ENCODE measurements around the gene CCNG2. TPM values are rescaled to one million over a fixed set of nuclear protein-coding genes. Genes with fewer than 3 reads are reported as not detected.

The CCNG2 gene, protein sequence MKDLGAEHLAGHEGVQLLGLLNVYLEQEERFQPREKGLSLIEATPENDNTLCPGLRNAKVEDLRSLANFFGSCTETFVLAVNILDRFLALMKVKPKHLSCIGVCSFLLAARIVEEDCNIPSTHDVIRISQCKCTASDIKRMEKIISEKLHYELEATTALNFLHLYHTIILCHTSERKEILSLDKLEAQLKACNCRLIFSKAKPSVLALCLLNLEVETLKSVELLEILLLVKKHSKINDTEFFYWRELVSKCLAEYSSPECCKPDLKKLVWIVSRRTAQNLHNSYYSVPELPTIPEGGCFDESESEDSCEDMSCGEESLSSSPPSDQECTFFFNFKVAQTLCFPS
- 10 to 100 TPM; 36.3 to 38.1 TPM for total RNA-seq
- polyA plus RNA-seq = 10 to 100 TPM; 10.2 to 15.3 (median 13.7) TPM
- 2.5 to 50.9 (median 33.2) reads per million in 6 experiments for total RNA-seq

DNA sequence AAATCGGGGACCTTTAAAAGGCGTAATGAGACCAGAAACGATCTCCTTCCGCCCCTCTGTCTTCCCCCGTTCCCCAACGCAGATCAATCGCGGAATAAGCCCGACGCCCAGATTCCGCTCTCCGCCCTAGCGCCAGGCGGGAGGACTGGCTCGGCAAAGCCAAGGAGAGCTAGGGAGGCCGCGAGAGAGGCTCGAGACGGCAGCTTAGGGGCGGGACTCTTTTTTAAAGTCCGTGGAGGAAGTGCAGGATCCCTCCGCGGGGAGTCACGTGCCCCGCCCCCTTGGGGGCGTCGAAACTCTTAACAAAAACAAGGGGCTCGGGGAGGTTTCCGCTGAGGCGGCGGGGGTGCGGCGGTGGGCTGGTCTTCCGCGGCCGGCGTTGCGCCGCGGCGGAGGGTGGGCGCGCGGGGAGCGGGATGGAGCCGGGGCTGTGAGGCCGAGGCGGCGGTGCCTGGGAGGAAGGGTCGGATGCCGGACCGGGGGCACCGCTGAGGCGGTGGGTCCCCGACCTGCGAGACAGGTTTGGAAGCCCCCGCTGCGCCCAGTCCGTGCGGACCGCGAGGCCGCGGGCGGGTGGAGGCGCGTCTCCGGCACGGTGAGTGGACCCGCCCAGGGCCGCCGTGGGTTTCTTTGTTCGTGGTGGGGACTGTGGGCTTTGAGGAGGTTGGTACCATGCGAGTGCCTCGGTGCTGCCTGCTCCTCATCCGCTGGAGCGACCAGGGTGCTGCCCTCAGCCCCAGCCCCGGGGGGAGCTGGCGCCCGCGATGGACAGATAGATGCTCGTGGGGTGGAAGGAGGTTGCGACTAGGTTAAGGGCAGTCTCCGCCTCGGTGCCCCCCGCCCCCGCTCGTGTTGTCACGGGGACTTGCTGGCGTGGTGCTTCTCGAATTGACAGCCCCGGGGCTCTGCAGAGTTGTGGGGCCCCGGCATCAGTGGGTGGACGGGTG is at the start of gene CCNG2:
CCNG2 (plus strand) TSS at position 296 of the 947 bp plus-strand sequence. CDS start 1,326 bp downstream, outside the sequence.
- Mint-ChIP-seq H3K27me3 (peaks cover 0 to 5% (median 0%) of the 10 kb centered on the region in 5 donors), H3K9me3 (peaks cover 0 to 4% (median 0%) of the 10 kb centered on the region in 9 donors), H3K4me3 (peak within 1 kb of the TSS; percentile 95 to 100 (median 98)), H3K36me3 (peaks cover 0 to 19% (median 10%) of the 10 kb centered on the region in 3 donors), H3K4me1 (peaks cover 13 to 72% (median 32%) of the 10 kb centered on the region in 4 donors), H3K27ac (peak within 1 kb of the TSS; percentile 96 to 100 (median 98))
- POLR2A ChIA-PET = interaction anchor here (0.9 to 4.7 kb wide), 13 partner anchors 9 to 705 kb away, joined by 3 to 44 read pairs (median 4); partner anchors contain the start of genes CCNI and MRPL1
- peak; percentile 44 to 53 for ATAC-seq
- peak; percentile 60 to 100 (median 90) for DNase-seq

DNA sequence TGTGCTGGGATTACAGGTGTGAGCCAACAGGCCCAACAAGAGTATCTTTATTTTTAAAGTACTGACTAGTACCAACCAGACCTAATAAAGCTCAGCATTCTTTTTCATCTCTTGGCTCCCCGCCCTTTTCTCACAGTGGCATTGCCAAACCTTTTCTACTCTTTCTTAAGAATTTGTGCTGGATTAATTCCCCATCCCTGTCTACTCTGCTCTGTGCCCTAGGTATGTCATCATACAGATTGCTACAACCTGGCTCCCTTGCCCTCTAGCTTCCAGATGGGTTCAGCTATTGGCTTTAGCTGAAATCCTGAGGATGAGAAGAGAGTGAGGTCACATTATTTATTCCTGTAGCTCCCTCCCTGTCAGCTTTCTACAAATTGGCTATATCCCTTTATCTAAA is 46.3 kb upstream of the CCNG2 start:
- Mint-ChIP-seq H3K27ac (no peak overlapping the region), H3K27me3 (peaks cover 2 to 14% (median 4%) of the 10 kb centered on the region in 5 donors), H3K4me1 (no peaks in the 10 kb centered on the region), H3K9me3 (peaks cover 0 to 6% (median 0%) of the 10 kb centered on the region in 9 donors), H3K36me3 (peaks cover 0 to 2% (median 0%) of the 10 kb centered on the region in 3 donors), H3K4me3 (peak overlapping the region in 1 of 10 donors; percentile 74)
- DNase-seq (no peak), ATAC-seq (no peak)
- POLR2A ChIA-PET = interaction anchor here (0.7 kb wide), 1 partner anchor 12 kb away, joined by 3 read pairs; no protein-coding TSS in a partner anchor

DNA sequence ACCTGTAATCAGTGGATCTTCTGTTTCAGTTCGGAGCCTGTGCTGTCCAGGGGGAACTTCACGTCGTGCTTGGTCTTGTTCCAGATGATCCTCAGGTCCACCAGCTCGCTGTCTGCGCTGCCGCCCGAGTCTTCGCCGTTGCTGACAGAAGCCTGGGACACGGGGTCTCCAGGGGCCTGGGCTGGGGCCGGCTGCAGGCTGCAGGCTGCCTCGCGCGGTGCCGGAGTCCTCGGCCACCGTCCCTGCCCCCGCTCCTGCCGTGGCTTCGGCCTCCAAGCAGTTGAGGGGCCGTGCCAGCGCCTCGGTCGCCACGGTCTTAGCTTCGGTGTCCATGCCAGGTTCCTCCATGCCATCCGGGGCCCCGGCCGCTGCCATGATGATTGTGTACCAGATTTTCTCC is 43.9 kb upstream of the CCNG2 start:
- no peak for ATAC-seq
- H3K4me3 Mint-ChIP-seq = no peak overlapping the region
- H3K36me3 Mint-ChIP-seq = no peaks in the 10 kb centered on the region
- H3K27ac Mint-ChIP-seq = no peak overlapping the region
- peaks cover 2 to 14% (median 4%) of the 10 kb centered on the region in 5 donors for H3K27me3 Mint-ChIP-seq
- POLR2A ChIA-PET = no interaction called here
- no peaks in the 10 kb centered on the region for H3K4me1 Mint-ChIP-seq
- H3K9me3 Mint-ChIP-seq = peaks cover 0 to 5% (median 0%) of the 10 kb centered on the region in 9 donors
- DNase-seq = no peak

DNA sequence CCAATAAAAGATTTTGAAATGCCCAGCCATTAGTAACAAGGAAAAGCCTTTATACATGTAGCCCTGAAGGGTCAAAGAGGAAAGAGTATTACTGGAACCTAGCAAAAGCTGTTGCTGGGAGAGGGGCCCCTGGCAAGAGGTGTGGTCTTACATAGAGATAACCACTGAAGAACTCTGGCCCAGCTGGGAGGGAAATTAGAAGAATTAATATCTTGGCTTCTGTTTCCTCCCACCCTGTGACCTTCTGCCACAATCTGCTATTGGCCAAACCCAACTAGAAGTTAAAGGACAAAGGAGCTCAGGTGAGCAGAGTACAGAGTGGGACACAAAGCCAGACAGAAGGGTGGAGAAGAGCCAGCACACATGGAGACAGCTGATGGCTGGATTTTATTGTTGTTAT is 39.3 kb upstream of the CCNG2 start:
- DNase-seq = no peak
- H3K9me3 Mint-ChIP-seq = peaks cover 0 to 1% (median 0%) of the 10 kb centered on the region in 9 donors
- H3K4me1 Mint-ChIP-seq = peaks cover 0 to 5% (median 0%) of the 10 kb centered on the region in 4 donors
- POLR2A ChIA-PET = no interaction called here
- peaks cover 0 to 7% (median 4%) of the 10 kb centered on the region in 5 donors for H3K27me3 Mint-ChIP-seq
- ATAC-seq = no peak
- H3K36me3 Mint-ChIP-seq = no peaks in the 10 kb centered on the region
- no peak overlapping the region for H3K4me3 Mint-ChIP-seq
- H3K27ac Mint-ChIP-seq = no peak overlapping the region

DNA sequence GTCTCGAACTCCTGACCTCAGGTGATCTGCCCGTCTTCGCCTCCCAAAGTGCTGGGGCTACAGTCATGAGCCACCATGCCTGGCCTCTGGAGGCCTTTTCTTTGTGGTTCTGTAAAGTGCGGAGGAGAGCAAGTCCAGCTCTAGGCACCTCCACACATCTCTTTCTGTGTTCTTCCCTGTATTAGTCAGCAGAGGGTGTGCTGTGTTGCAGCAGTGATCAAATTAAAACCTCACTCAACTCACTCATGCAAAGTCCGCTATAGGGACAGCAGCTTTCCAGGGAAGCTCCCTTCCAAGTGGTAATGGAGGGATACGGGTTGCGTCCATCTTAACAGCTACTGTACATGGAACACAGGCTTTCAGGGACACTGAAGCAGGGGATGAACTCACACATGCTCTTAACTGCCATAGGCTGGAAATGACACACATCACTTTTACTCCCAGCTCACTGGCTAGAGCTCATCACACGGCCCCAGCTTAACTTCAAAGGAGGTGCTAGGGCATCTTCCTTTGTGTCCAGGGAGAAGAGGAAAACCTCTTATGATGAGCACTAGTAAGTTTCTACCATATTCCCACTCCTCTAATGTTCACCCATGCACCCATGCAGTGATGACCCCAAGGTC is 36.0 kb upstream of the CCNG2 start:
- H3K9me3 Mint-ChIP-seq = no peaks in the 10 kb centered on the region
- H3K27me3 Mint-ChIP-seq = peaks cover 0 to 5% (median 0%) of the 10 kb centered on the region in 5 donors
- ATAC-seq (no peak), DNase-seq (no peak)
- peaks cover 0 to 32% (median 1%) of the 10 kb centered on the region in 4 donors for H3K4me1 Mint-ChIP-seq
- POLR2A ChIA-PET = no interaction called here
- H3K27ac Mint-ChIP-seq = no peak overlapping the region
- H3K4me3 Mint-ChIP-seq = no peak overlapping the region
- H3K36me3 Mint-ChIP-seq = no peaks in the 10 kb centered on the region

DNA sequence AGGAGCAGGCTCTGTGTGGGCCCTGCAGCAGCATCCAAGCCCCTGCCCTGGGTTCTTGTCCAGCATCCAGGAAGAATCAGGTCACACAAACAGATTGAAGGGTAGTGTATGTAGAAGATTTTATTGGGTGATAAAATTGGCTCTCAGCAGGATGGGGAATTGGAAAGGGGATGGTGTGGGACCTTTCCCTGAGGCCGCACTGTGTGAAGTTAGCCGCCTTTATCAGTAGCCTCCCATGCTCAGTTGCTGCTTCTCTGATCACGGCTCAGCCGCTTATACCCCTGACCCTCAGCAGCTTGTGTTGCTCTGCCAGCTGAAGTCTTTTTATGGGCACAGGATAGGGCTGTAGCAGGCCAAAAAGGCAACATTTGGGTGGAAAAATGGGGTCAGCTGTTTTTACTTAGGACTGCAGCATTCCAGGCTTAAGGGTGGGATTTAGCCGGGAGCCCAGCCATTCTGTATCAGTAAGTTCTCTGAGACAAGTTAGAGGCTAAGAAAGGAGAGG is 35.2 kb upstream of the CCNG2 start:
- H3K27ac Mint-ChIP-seq = no peak overlapping the region
- DNase-seq (no peak), ATAC-seq (no peak)
- H3K9me3 Mint-ChIP-seq = no peaks in the 10 kb centered on the region
- peaks cover 0 to 37% (median 4%) of the 10 kb centered on the region in 4 donors for H3K4me1 Mint-ChIP-seq
- POLR2A ChIA-PET = no interaction called here
- no peaks in the 10 kb centered on the region for H3K36me3 Mint-ChIP-seq
- no peak overlapping the region for H3K4me3 Mint-ChIP-seq
- H3K27me3 Mint-ChIP-seq = peaks cover 0 to 5% (median 0%) of the 10 kb centered on the region in 5 donors

DNA sequence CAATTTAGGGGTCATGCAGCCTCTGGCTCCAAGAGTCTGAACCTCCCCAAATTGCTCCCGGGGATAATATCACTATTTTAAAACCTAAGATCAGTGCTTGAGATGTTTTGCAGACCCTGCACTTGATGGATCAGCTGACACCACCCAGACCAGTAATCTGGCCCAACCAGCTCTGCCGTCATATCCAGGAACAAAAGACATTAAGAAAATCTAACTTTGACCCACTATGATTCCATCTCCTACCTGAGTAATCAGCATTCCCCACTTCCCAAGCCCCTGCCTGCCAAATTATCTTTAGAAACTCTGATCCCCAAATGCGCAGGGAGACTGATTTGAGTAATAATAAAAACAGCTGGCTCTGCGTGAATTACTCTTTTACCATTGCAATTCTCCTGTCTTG is 34.4 kb upstream of the CCNG2 start:
- Mint-ChIP-seq H3K4me1 (peaks cover 3 to 45% (median 13%) of the 10 kb centered on the region in 4 donors), H3K27me3 (peaks cover 0 to 3% (median 0%) of the 10 kb centered on the region in 5 donors), H3K27ac (peak overlapping the region in 1 of 10 donors; percentile 19), H3K4me3 (no peak overlapping the region), H3K36me3 (no peaks in the 10 kb centered on the region), H3K9me3 (no peaks in the 10 kb centered on the region)
- DNase-seq (no peak), ATAC-seq (no peak)
- POLR2A ChIA-PET = no interaction called here

DNA sequence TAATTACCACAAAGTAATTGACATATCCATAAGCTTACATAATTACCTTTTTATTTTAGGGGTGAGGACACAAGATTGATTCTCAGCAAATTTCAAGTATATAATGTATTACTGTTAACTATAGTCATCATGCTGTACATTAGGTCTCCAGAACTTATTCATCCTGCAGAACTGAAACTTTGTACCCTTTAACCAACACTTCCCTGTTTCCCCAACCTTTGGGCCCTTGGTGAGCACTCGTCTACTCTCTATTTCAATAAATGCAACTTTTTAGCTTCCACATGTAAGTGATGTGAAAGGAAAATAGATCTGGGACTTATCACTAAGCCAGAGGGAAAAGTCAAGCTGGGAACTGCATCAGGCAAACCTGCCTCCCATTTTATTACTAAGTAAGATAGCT is 33.6 kb upstream of the CCNG2 start:
- no peak overlapping the region for H3K27ac Mint-ChIP-seq
- H3K27me3 Mint-ChIP-seq = peaks cover 0 to 3% (median 0%) of the 10 kb centered on the region in 5 donors
- H3K4me3 Mint-ChIP-seq = no peak overlapping the region
- ATAC-seq = no peak
- no peak for DNase-seq
- H3K36me3 Mint-ChIP-seq = no peaks in the 10 kb centered on the region
- H3K4me1 Mint-ChIP-seq = peaks cover 7 to 53% (median 20%) of the 10 kb centered on the region in 4 donors
- no peaks in the 10 kb centered on the region for H3K9me3 Mint-ChIP-seq
- POLR2A ChIA-PET = no interaction called here

DNA sequence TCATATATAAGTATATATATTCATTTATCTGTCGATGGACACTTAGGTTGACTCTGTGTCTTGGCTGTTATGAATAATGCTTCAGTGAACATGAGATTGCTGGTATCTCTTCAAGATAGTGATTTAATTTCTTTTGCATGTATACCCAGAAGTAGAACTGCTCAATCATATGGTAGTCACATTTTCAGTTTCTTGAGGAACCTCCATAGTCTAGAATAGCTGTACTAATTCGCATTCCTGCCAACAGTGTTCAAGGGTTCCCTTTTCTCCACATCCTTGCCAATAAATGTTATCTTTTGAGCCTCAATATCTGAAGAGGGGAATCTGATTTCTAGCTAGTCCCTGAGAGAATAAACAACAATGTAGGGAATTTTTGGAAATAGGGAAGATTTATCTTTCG is 32.4 kb upstream of the CCNG2 start:
- H3K4me3 Mint-ChIP-seq = no peak overlapping the region
- ATAC-seq = no peak
- H3K9me3 Mint-ChIP-seq = peaks cover 0 to 2% (median 0%) of the 10 kb centered on the region in 9 donors
- no peak overlapping the region for H3K27ac Mint-ChIP-seq
- no peak for DNase-seq
- POLR2A ChIA-PET = no interaction called here
- H3K36me3 Mint-ChIP-seq = peaks cover 0 to 2% (median 0%) of the 10 kb centered on the region in 3 donors
- H3K4me1 Mint-ChIP-seq = peaks cover 7 to 58% (median 21%) of the 10 kb centered on the region in 4 donors
- H3K27me3 Mint-ChIP-seq = peaks cover 0 to 3% (median 0%) of the 10 kb centered on the region in 5 donors

DNA sequence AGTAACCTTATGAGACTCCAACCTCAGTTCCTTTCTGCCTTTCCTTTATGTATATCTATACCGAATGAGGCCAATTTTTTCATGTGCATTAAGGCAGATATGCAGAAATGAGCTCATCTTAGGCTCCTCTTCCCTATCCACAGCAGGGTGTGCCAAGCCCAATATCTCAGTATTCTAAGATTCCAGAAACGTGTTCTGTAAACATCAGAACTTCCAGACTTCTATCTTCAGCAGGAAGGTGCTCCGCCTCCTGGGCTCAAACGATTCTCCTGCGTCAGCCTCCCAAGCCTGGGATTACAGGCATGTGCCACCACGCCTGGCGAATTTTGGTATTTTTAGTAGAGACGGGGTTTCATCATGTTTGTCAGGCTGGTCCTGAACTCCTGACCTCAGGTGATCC is 31.0 kb upstream of the CCNG2 start:
- ATAC-seq = no peak
- H3K4me1 Mint-ChIP-seq = peaks cover 7 to 56% (median 21%) of the 10 kb centered on the region in 4 donors
- H3K27ac Mint-ChIP-seq = peak overlapping the region in 1 of 10 donors; percentile 18
- POLR2A ChIA-PET = interaction anchor here (0.7 to 1.7 kb wide), 3 partner anchors 31 to 322 kb away, joined by 3 to 5 read pairs (median 5); partner anchors contain the start of gene CCNG2
- H3K27me3 Mint-ChIP-seq = peaks cover 0 to 3% (median 0%) of the 10 kb centered on the region in 5 donors
- no peak for DNase-seq
- peaks cover 0 to 2% (median 0%) of the 10 kb centered on the region in 3 donors for H3K36me3 Mint-ChIP-seq
- no peak overlapping the region for H3K4me3 Mint-ChIP-seq
- peaks cover 0 to 4% (median 0%) of the 10 kb centered on the region in 9 donors for H3K9me3 Mint-ChIP-seq

DNA sequence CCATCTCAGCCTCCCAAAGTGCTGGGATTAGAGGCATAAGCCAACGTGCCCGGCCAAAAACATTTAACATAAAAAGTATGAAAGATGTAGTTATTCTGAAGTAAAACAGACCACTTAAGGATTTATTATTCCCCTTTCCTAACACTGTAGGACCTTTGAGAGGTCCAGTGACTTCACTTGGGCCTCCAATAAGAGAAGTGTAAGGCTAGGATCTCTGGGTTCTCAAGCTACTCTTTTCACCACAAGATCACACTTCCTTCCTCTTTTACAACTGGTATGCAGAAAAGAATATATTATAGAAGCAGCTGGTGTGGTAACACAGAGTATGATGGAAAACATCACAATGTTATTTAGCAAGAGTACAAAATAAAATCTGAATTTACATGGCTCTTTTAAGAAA is 30.2 kb upstream of the CCNG2 start:
- POLR2A ChIA-PET = interaction anchor here (0.7 to 1.7 kb wide), 4 partner anchors 30 to 651 kb away, joined by 3 to 5 read pairs (median 5); partner anchors contain the start of gene CCNG2
- Mint-ChIP-seq H3K27me3 (peaks cover 0 to 3% (median 0%) of the 10 kb centered on the region in 5 donors), H3K4me3 (peak overlapping the region in 2 of 10 donors; percentile 4 to 26), H3K9me3 (peaks cover 0 to 4% (median 0%) of the 10 kb centered on the region in 9 donors), H3K4me1 (peaks cover 7 to 52% (median 21%) of the 10 kb centered on the region in 4 donors), H3K36me3 (peaks cover 0 to 2% (median 0%) of the 10 kb centered on the region in 3 donors), H3K27ac (peak overlapping the region in 5 of 10 donors; percentile 22 to 55 (median 33))
- peak in 2 of 10 donors; percentile 2 to 11 for DNase-seq
- no peak for ATAC-seq

All from naive thymus-derived CD8-positive, alpha-beta T cell (primary cell).